ENCODE data around the gene IGF2R.

DNA sequence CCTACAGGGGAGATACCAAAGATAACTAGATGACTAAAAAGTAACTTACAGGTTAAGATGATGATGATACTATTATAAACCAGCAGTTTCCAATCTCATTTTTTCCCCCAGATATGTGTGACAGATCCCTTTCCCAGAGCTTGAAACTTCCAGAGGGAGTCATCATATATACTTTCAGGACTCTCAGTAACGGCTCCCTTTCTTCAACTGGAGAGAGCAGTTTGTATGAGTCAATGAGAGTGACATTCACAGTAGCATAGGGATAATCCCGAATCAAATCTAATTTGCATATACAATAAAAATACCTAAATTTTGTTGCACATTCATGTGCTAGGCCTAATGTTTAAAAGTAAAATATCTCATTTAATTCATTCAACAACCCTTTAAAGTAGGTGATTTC, 29.7 kb downstream of the IGF2R start:
- TF ChIP-seq, protein P1, sequence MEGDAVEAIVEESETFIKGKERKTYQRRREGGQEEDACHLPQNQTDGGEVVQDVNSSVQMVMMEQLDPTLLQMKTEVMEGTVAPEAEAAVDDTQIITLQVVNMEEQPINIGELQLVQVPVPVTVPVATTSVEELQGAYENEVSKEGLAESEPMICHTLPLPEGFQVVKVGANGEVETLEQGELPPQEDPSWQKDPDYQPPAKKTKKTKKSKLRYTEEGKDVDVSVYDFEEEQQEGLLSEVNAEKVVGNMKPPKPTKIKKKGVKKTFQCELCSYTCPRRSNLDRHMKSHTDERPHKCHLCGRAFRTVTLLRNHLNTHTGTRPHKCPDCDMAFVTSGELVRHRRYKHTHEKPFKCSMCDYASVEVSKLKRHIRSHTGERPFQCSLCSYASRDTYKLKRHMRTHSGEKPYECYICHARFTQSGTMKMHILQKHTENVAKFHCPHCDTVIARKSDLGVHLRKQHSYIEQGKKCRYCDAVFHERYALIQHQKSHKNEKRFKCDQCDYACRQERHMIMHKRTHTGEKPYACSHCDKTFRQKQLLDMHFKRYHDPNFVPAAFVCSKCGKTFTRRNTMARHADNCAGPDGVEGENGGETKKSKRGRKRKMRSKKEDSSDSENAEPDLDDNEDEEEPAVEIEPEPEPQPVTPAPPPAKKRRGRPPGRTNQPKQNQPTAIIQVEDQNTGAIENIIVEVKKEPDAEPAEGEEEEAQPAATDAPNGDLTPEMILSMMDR (IDR thresholded peaks at IDR 0.05) = no peak
- no peak for TF ChIP-seq FOXJ3 (CRISPR knock-in tag; IDR thresholded peaks at IDR 0.05; ENCODE audit: borderline replicate concordance)
- TF ChIP-seq, protein P2, sequence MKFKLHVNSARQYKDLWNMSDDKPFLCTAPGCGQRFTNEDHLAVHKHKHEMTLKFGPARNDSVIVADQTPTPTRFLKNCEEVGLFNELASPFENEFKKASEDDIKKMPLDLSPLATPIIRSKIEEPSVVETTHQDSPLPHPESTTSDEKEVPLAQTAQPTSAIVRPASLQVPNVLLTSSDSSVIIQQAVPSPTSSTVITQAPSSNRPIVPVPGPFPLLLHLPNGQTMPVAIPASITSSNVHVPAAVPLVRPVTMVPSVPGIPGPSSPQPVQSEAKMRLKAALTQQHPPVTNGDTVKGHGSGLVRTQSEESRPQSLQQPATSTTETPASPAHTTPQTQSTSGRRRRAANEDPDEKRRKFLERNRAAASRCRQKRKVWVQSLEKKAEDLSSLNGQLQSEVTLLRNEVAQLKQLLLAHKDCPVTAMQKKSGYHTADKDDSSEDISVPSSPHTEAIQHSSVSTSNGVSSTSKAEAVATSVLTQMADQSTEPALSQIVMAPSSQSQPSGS (CRISPR knock-in tag; IDR thresholded peaks at IDR 0.05; ENCODE audit: borderline replicate concordance, low read depth) = no peak
- TF ChIP-seq, protein P3, sequence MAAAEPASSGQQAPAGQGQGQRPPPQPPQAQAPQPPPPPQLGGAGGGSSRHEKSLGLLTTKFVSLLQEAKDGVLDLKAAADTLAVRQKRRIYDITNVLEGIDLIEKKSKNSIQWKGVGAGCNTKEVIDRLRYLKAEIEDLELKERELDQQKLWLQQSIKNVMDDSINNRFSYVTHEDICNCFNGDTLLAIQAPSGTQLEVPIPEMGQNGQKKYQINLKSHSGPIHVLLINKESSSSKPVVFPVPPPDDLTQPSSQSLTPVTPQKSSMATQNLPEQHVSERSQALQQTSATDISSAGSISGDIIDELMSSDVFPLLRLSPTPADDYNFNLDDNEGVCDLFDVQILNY (CRISPR knock-in tag; IDR thresholded peaks at IDR 0.05) = no peak
